NCI-H2081 (cell line): ENCODE results near the gene ITGB2.

Experiments used
- DNase-seq, 2 experiments: peaks; one replicate each; lab custom pipeline; 2025; lab: John Stamatoyannopoulos, UW

The ITGB2 gene

GRCh38 chr21:44897326-44898010 lies 23.2 kb downstream of the ITGB2 start:
- DNase-seq = no peak

- DNase-seq = no peak
Measured at GRCh38 chr21:44896561-44897286, 24.0 kb downstream of the ITGB2 start.

DNA sequence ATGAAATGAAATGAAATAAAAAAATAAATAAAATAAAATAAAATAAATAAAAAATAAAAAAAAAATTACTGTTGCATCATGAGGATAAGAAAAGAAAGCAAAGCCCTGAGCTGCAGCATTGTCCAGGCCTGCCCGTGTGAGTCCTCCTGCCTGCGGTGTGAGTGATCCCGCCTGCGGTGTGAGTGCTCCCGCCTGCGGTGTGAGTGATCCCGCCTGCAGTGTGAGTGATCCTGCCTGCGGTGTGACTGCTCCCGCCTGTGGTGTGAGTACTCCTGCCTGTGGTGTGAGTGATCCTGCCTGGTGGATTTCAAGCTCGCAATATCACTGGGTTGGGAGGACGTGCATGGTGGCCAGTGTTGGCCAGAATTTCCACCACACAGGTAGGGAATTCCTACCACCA lies 24.8 kb downstream of the ITGB2 start:
- no peak for DNase-seq

DNA sequence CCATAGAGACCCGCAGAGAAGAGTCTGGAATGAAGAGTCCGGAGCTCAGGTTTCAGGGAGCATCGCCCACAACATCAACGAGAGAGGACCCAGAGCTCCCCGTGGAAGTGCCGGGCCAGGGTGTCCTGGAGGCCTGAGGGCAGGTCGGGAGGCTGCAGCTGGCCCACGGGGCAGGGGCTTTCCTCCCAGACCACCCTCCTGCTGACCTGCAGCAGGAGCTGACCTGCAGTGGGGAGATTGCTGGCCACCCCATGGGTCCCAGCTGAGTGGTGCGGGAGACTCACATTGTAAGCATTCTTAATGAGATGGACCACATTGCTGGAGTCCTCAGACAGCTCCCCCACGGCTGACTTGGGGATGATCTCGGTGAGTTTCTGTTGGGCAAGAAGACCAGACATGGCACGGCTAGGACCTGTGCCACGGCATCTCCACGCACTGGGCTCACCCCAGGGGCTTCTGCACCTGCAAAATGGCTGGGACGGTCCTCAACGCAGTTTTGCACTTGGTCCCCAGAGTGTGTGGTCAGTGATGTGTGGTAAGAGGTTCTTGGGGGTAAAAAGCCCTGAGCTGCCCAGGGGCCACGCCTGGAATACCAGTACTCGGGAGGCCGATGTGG lies 25.9 kb downstream of the ITGB2 start:
- DNase-seq = no peak

- DNase-seq = no peak
Measured at GRCh38 chr21:44893948-44894656, 26.6 kb downstream of the ITGB2 start.

DNA sequence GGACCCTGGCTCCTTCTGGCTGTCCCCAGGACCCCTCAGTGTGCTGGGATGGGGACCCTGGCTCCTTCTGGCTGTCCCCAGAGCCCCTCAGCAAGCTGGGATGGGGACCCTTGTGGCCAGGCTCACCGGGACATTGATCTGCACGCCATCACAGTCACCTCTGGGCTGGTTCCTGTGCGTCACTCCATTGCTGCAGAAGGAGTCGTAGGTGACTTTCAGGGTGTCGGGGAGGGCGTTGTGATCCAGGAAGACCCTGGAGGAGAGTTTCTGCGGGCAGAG lies 27.5 kb downstream of the ITGB2 start:
- DNase-seq = no peak

DNA sequence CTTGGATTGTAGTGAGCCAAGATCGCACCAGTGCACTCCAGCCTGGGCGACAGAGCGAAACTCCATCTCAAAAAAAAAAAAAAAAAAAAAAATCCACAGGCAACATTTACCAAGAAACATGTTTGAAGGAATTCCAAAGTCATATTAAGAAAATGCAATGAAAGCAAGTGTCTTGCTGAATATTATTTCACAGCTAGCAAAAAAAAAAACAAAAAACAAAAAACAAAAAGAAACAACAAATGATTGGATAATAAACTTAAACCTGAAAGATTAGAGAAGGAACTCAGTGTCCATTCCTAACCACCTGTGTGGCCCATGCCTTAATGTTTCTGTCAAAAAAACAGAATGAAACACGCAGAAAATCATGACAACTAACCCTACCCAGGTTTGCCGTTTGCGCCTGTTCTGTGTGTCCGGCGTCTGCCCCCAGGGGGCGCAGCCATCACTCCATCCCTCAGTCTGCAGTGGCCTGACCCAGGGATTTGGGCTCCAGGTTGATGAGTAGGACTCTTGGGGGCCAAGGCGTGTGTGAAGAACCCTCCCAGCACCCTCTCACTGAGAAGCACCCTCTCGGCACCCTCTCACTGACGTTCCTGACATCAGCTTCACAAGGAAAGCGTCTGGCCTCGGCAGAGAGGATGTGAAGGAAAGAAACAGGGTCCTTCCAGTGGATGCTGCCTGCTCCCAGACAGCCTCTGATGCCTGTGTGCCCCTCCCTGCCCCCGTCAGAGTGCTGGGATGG lies 28.0 kb downstream of the ITGB2 start:
- DNase-seq = peak; percentile 1 to 22

DNA sequence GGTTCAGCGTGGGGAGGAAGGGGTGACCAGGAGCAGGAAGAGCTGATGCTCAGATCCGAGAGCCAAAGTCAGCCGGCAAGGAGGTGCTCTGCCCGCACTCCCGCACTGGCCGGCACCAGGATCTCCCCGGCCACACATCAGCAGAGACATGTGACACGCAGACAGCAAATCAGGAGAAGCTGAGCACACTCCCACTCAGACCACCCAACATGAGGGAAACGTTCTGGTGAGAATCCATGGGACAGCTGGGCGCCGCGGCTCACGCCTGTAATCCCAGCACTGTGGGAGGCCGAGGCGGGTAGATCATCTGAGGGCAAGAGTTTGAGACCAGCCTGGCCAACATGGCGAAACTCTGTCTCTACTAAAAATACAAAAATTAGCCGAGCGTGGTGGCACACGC lies 28.6 kb downstream of the ITGB2 start:
- no peak for DNase-seq

DNA sequence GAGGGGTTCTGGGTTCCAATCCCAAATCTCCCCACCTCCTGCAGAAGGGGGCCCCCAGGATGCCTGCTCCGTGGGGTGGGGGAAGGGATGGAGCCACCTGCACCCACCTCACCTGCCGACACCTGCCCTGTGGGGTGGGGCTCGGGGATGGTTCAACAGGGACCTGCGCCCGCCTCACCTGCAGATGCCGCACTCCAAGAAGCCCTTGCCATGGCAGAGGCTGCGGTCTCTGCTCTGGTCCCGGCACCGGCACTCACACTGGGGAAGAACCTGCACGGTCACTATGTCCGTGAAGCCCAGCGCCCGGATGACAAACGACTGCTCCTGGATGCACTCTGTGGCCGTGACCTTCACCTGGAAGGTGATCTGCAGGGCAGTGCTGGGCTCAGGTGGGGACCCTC lies 29.1 kb downstream of the ITGB2 start:
- no peak for DNase-seq

- DNase-seq = no peak
Measured at GRCh38 chr21:44890961-44891541, 29.6 kb downstream of the ITGB2 start.

DNA sequence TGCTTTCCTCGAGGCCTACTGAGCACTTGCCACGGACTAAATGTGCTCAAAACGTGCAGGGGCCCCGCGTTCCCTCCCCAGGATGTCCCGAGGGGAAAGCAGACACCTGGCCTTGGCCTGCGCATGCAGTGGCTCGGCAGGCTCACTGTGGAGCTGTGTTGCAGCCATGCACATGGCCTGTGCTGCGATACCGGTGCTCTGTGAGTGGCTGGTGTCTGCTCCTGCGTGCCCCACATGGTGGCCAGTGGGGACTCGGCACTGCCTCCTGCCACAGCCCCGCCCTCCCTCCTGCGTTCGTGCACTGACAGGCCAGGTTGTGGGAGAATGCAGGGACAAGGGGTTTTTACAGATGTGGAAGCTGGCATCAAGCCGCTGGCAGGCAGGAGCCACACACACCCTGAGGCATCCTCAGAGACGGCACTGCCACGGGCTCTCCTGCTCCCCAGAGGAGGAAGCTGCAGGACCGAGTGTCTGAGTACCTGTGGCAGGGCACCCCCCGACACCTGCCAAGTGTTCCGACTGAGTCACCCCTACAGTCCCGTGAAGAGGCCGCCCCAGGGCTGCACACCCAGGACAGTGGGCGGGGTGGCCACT lies 30.3 kb downstream of the ITGB2 start:
- DNase-seq = no peak

GRCh38 chr21:44889625-44890337 lies 30.9 kb downstream of the ITGB2 start:
- DNase-seq = no peak

- no peak for DNase-seq
Measured at GRCh38 chr21:44888581-44889550, 31.8 kb downstream of the ITGB2 start.

- no peak for DNase-seq
Measured at GRCh38 chr21:44887807-44888580, 32.7 kb downstream of the ITGB2 start.

GRCh38 chr21:44887126-44887806 lies 33.4 kb downstream of the ITGB2 start:
- DNase-seq = no peak

DNA sequence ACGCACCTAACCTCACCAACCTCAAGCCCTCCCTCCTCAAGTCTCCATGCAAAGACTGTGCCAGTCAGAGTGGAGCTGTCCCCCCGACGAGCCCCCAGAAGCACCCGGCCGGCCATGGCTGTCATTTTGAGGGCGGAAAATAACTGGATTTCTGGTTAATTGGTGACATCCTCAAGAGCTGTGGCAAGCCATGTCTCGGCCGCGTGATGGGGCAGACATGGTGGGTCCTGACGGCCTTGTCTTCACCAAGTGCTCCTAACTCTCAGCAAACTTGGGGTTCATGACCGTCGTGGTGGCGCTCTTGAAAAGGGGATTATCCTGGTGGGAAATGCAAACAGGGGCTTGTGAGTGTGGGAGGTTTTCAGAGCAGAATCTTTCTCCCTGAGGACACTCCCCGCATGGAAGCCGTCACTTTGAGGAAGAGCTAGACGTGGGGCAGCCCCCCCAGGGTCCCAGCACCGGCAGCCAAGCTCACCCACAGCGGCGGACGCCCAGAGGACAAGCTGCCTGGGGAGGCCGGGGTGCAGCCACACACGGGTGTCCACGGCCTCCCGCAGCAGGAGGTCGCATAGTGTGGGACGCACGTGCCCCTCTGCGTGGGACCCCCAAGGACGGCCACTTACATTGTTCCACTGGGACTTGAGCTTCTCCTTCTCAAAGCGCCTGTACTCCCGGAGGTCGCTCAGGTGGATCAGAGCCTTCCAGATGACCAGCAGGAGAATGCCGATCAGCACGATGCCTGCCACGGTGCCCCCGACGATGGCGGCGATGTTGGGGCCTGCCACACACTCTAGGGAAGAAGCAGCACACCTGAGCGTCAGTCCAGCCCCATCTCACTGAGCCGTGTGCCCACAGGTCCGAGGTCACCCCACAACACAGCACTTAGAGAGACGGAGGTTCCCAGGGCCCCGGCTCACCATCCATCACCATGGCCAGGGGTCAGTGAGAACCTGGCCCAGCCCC lies 34.3 kb downstream of the ITGB2 start:
- DNase-seq = no peak

- no peak for DNase-seq
Measured at GRCh38 chr21:44885615-44886014, 35.1 kb downstream of the ITGB2 start.
